Bronchial epithelial cell (primary cell): ENCODE measurements around the gene NOC2L. TPM values are rescaled to one million over a fixed set of nuclear protein-coding genes. Genes with fewer than 3 reads are reported as not detected.

ENCODE experiments used
- DNase-seq: peaks from one replicate; pipeline ENCODE4 v3.0.0-alpha.2; 2010; ENCODE audit warnings: low read depth
- FAIRE-seq: peaks from 2 replicates; lab custom pipeline; 2011; peaks lifted over from hg19 to GRCh38; lab: Jason Lieb, UNC
- H3K27me3 ChIP-seq: 2 replicates; pipeline ENCODE4 v1.5.1; 2011; ENCODE audit warnings: low read length; ENCODE audit not compliant: control insufficient read depth, insufficient read depth
- H3K36me3 ChIP-seq: 2 replicates; pipeline ENCODE4 v1.5.1; 2011; ENCODE audit warnings: low read length; ENCODE audit not compliant: control insufficient read depth, insufficient read depth
- H3K4me3 ChIP-seq: 2 replicates; pipeline ENCODE4 v1.5.1; 2011; ENCODE audit warnings: mild to moderate bottlenecking, low read depth, low read length, control low read depth
- CTCF ChIP-seq: IDR thresholded peaks from 2 replicates; pipeline ENCODE4 v1.5.1; 2011; ENCODE audit warnings: mild to moderate bottlenecking, moderate library complexity, low read length, control low read depth, inconsistent platforms; ENCODE audit not compliant: insufficient read depth, severe bottlenecking
- total RNA-seq: library from RNA; depleted of rRNA; stranded (reverse); fragments of >200 nt; gene quantifications from 2 replicates; pipeline ENCODE4 v1.2.1, GENCODE V29; 2014

The NOC2L gene
- total RNA-seq, 1 donor from 2014 or later: 128 TPM

DNA sequence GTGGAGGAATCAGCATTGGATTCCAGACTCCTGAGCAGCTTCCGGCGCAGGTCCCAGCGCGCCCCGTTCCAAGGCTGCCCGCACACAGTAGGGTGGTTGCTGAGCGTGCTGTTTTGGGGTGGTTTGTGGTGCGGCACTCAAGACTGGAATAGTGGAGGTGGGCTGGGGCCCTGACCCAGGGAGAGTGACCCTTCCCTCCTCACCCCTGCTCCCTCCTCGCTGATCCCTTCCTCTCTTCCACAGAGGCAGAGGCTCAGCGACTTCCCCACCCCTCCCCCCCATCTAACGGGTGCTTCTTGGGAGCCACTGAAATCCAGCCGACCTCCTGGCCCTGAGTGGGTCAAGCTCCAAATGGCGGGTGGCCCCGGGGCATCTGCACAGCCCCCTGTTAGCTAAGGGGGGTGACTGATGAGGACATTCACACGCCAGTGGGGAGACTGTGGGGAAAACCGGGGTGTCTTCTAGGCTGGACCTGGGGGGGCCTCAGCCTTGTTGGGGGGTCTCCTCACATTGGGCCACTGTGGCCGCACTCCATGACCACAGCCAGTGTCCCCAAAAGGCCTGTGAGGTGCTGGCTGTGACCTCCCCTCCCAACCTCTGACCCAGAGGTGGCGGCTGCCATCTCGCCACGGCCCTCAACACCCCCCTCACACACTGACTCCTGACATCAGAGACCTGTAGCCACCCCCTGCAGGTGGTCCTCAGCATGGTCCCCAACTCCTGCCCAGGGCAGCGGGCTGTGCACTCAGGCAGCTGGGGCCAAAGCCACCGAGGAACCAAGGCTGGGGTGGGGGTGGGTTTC is 44.8 kb upstream of the NOC2L start:
- no peak for TF ChIP-seq CTCF
- Histone ChIP-seq H3K4me3 (no peak overlapping the region), H3K27me3 (peaks cover 2% of the 10 kb centered on the region), H3K36me3 (no peaks in the 10 kb centered on the region)
- FAIRE-seq (peak; percentile 36), DNase-seq (no peak)

- Histone ChIP-seq H3K36me3 (no peaks in the 10 kb centered on the region), H3K27me3 (peaks cover 2% of the 10 kb centered on the region), H3K4me3 (peak overlapping the region; percentile 72)
- DNase-seq: no peak
- no peak for FAIRE-seq
- TF ChIP-seq CTCF: no peak
Observed at GRCh38 chr1:1001057-1001783, 42.2 kb upstream of the NOC2L start.

GRCh38 chr1:1000357-1001056 is 41.5 kb upstream of the NOC2L start:
- DNase-seq (peak; percentile 52), FAIRE-seq (no peak)
- Histone ChIP-seq H3K27me3 (peaks cover 2% of the 10 kb centered on the region), H3K36me3 (no peaks in the 10 kb centered on the region), H3K4me3 (peak overlapping the region; percentile 72)
- no peak for TF ChIP-seq CTCF

- DNase-seq: peak; percentile 71
- TF ChIP-seq CTCF: no peak
- peak within 1 kb of the TSS; percentile 72 for H3K4me3 ChIP-seq
- no peaks in the 10 kb centered on the region for H3K36me3 ChIP-seq
- peaks cover 2% of the 10 kb centered on the region for H3K27me3 ChIP-seq
- FAIRE-seq: no peak
Observed at GRCh38 chr1:999725-1000356, 40.8 kb upstream of the NOC2L start, which contains the start of gene HES4. Gene HES4, minus strand, starts transcription at chr1:1000097. Its CDS starts 124 bp downstream, at chr1:999973.

DNA sequence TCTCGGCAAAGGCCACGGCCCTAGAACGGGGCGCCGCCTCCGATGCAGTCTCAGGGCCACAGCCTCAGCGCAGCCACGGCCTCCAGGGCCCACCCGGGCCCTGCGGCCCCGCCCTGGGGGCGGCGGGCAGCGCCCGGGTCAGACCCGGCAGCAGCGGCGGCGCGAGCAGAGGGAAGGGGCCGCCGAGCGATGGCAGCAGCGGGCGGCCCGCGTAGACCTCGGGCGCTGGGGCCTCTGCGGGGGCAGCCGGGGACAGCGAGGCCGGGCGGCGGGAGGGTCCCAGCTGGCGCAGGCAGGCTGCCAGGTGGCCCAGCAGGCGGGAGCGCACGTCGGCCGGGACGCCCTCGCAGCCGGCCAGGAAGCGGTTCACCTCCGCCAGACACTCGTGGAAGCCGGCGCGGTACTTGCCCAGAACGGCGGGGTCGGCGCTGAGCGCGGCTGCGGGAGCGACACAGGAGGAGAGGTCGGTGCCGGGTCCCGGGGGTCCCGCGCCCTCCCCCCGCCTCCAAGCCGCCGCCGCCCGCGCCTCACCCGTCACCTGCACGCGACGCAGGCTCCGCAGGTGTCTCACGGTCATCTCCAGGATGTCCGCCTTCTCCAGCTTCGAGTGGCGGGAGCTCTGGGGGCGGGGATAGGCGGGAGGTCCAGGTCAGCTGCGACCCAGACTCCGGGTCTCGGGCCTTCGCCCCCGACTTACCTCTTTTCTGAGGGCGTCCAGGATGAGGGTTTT is 40.1 kb upstream of the NOC2L start:
- Histone ChIP-seq H3K36me3 (no peaks in the 10 kb centered on the region), H3K4me3 (peak overlapping the region; percentile 72), H3K27me3 (no peaks in the 10 kb centered on the region)
- DNase-seq (no peak), FAIRE-seq (no peak)
- TF ChIP-seq CTCF: no peak
